Measurements from ENCODE around the gene MEIOC. TPM values are rescaled to one million over a fixed set of nuclear protein-coding genes. Genes with fewer than 3 reads are reported as not detected.

The MEIOC gene
- polyA plus RNA-seq, 3 donors: 0.09 to 0.15 TPM; not detected in 1

GRCh38 chr17:44636562-44636961 is 19.7 kb upstream of the MEIOC start:
- Histone ChIP-seq H3K4me1 (ENCODE audit: control insufficient read depth in 1 of 2, insufficient read depth in 2 of 2, low read length in 2 of 2) (no peaks in the 10 kb centered on the region), H3K79me2 (ENCODE audit: insufficient read depth, low read length) (no peaks in the 10 kb centered on the region), H3K36me3 (replicated peaks in 1 of 2; ENCODE audit: control insufficient read depth in 1 of 2, insufficient read depth in 2 of 2, low read length in 2 of 2) (no peaks in the 10 kb centered on the region), H3K4me2 (replicated peaks; ENCODE audit: extremely low read depth, low read length, poor library complexity, severe bottlenecking) (no peak overlapping the region), H4K20me1 (ENCODE audit: insufficient read depth, low read length) (no peaks in the 10 kb centered on the region), H3K9ac (ENCODE audit: insufficient read depth, low read length, poor library complexity, severe bottlenecking) (no peak overlapping the region), H3K4me3 (replicated peaks in 1 of 3; ENCODE audit: low read depth in 2 of 3, low read length in 3 of 3) (no peak overlapping the region), H3K27ac (ENCODE audit: low read depth in 1 of 2, low read length in 2 of 2) (no peak overlapping the region), H3K9me3 (replicated peaks in 1 of 2; ENCODE audit: control insufficient read depth in 1 of 2, insufficient read depth in 1 of 2, low read length in 2 of 2) (no peaks in the 10 kb centered on the region), H3K27me3 (ENCODE audit: control insufficient read depth in 2 of 2, insufficient read depth in 2 of 2, low read length in 2 of 2) (peaks cover 0 to 3% of the 10 kb centered on the region in 2 donors), H2AFZ (ENCODE audit: insufficient read depth, low read depth, low read length, poor library complexity, severe bottlenecking) (no peak overlapping the region)
- Mint-ChIP-seq H3K27me3 (ENCODE audit: low read depth in 3 of 3) (peaks cover 8 to 12% (median 8%) of the 10 kb centered on the region in 3 donors), H3K4me1 (no peaks in the 10 kb centered on the region), H3K4me3 (no peak overlapping the region), H3K27ac (no peak overlapping the region), H3K9me3 (peaks cover 0 to 5% (median 0%) of the 10 kb centered on the region in 7 donors), H3K36me3 (no peaks in the 10 kb centered on the region)
- TF ChIP-seq CTCF (IDR thresholded peaks at IDR 0.05): peak; percentile 68
- DNase-seq: peak; percentile 16 to 63 (median 44)
- no CpG with 5 or more reads among the region's 1 CpG for WGBS (ENCODE audit: insufficient coverage)
- intact Hi-C loops (cut with micrococcal nuclease): loop anchor here in 1 of 2 donors (1.0 kb wide), 1 partner anchor 103 kb away; no protein-coding TSS in a partner anchor

- H3K4me1 ChIP-seq (ENCODE audit: control insufficient read depth in 1 of 2, insufficient read depth in 2 of 2, low read length in 2 of 2): no peaks in the 10 kb centered on the region
- Mint-ChIP-seq H3K36me3 (no peaks in the 10 kb centered on the region), H3K27me3 (ENCODE audit: low read depth in 3 of 3) (peaks cover 8 to 12% (median 8%) of the 10 kb centered on the region in 3 donors), H3K27ac (no peak overlapping the region), H3K4me1 (no peaks in the 10 kb centered on the region), H3K4me3 (no peak overlapping the region), H3K9me3 (peaks cover 0 to 5% (median 0%) of the 10 kb centered on the region in 7 donors)
- H3K9ac ChIP-seq (ENCODE audit: insufficient read depth, low read length, poor library complexity, severe bottlenecking): no peak overlapping the region
- DNase-seq: no peak
- no peaks in the 10 kb centered on the region for H3K9me3 ChIP-seq (replicated peaks in 1 of 2; ENCODE audit: control insufficient read depth in 1 of 2, insufficient read depth in 1 of 2, low read length in 2 of 2)
- H3K4me3 ChIP-seq (replicated peaks in 1 of 3; ENCODE audit: low read depth in 2 of 3, low read length in 3 of 3): no peak overlapping the region
- peaks cover 0 to 3% of the 10 kb centered on the region in 2 donors for H3K27me3 ChIP-seq (ENCODE audit: control insufficient read depth in 2 of 2, insufficient read depth in 2 of 2, low read length in 2 of 2)
- intact Hi-C loops (cut with micrococcal nuclease): no loop called here
- H2AFZ ChIP-seq (ENCODE audit: insufficient read depth, low read depth, low read length, poor library complexity, severe bottlenecking): no peak overlapping the region
- H4K20me1 ChIP-seq (ENCODE audit: insufficient read depth, low read length): no peaks in the 10 kb centered on the region
- no peaks in the 10 kb centered on the region for H3K36me3 ChIP-seq (replicated peaks in 1 of 2; ENCODE audit: control insufficient read depth in 1 of 2, insufficient read depth in 2 of 2, low read length in 2 of 2)
- H3K4me2 ChIP-seq (replicated peaks; ENCODE audit: extremely low read depth, low read length, poor library complexity, severe bottlenecking): no peak overlapping the region
- WGBS (ENCODE audit: insufficient coverage): 100% methylated on average over 1 of the region's 1 CpG
- TF ChIP-seq CTCF (IDR thresholded peaks at IDR 0.05): no peak
- H3K79me2 ChIP-seq (ENCODE audit: insufficient read depth, low read length): no peaks in the 10 kb centered on the region
- H3K27ac ChIP-seq (ENCODE audit: low read depth in 1 of 2, low read length in 2 of 2): no peak overlapping the region
Measured at GRCh38 chr17:44637066-44637465, 19.2 kb upstream of the MEIOC start.
